Omental fat pad (tissue), 4 donors: Measurements from ENCODE around the gene PLET1. TPM values are rescaled to one million over a fixed set of nuclear protein-coding genes. Genes with fewer than 3 reads are reported as not detected.

Experiments
- ATAC-seq: fragments of 150-250 bp; one replicate; pipeline ENCODE4 v1.9.1; 2016; ENCODE audit warnings: mild to moderate bottlenecking, moderate library complexity; ENCODE audit not compliant: low FRiP score
- DNase-seq: peaks from one replicate; pipeline ENCODE4 v3.0.0-alpha.2; 2019; ENCODE audit warnings: low spot score
- total RNA-seq, 4 donors: library from RNA; depleted of rRNA; stranded (reverse); fragments of >200 nt; gene quantifications; one replicate each; pipeline ENCODE4 v1.1.0, GENCODE V29; 2016
- TF ChIP-seq, protein P1 (sequence below), 3 donors: fragments of 450-650 bp; IDR thresholded peaks; one replicate each; pipeline ENCODE4 v1.5.1; 2016 to 2017; ENCODE audit warnings: antibody characterized with exemption in 3 of 3, mild to moderate bottlenecking in 3 of 3, moderate library complexity in 2 of 3

PLET1 gene
- total RNA-seq, 4 donors from 2014 or later: not detected

DNA sequence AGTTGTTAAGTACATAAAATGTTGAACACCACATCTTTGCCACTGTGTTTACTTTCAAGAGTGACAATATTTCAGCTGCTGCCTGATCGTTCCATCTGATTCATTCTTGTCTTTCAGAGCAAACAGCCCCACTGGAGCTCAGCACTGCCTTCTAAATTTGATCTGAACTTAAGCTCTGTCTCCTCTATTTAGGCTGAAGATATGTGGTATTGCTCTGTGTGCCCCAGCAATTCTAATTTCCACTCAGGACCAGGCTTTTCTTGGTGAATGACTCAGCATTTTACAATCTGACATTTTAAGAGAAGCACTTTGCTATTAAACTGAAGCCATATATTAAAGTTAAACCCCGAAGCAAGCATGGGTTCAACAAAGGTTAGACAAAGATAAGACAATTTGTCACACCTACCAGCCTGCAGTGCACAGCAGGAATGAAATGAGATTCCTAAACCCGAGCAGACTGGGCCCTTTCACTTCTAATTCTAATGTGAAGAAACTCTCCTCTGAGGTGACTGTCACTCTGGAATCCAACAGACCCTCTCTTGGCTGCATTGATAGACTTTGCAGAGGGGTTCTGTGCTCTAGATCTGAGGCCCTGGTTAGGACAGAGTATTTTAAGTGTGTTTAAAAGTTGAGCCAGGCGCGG is 41.7 kb upstream of the PLET1 start:
- TF ChIP-seq, protein P1, sequence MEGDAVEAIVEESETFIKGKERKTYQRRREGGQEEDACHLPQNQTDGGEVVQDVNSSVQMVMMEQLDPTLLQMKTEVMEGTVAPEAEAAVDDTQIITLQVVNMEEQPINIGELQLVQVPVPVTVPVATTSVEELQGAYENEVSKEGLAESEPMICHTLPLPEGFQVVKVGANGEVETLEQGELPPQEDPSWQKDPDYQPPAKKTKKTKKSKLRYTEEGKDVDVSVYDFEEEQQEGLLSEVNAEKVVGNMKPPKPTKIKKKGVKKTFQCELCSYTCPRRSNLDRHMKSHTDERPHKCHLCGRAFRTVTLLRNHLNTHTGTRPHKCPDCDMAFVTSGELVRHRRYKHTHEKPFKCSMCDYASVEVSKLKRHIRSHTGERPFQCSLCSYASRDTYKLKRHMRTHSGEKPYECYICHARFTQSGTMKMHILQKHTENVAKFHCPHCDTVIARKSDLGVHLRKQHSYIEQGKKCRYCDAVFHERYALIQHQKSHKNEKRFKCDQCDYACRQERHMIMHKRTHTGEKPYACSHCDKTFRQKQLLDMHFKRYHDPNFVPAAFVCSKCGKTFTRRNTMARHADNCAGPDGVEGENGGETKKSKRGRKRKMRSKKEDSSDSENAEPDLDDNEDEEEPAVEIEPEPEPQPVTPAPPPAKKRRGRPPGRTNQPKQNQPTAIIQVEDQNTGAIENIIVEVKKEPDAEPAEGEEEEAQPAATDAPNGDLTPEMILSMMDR (IDR thresholded peaks at IDR 0.05): no peak
- ATAC-seq: no peak
- no peak for DNase-seq

DNA sequence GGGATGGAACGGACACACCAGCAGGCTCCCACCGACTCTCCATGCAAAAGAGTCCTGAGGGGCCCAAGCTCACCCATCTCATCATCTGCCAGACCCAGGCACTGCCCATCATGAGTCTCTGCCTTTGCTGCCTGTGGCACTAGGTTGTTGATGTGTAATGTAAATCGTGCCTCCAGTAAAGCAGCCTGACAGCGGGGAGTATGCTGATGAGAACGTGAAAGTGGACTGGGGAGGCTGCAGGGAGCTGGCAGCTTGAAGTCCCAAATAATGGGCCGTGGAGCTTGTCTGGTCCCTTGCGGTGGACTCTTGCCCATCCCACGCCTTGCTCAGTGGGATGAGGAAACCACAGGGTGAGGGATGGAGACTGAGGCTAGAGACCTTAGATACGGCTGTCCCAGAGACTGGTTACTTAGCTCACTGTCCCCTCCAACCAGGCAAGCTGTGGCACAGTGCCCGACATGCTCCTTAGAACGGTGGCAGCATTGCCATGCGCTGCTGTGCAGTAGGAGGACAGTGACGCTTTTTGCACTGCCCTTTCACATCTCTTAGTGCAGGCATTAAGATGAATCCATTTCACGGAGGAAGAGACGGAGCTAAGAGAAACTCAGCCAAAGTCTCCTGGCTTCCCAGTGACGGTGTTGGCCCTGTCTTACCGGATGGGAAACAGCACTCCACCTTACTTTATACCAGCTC is 39.6 kb upstream of the PLET1 start:
- no peak for ATAC-seq
- TF ChIP-seq, protein P1 (IDR thresholded peaks at IDR 0.05): no peak
- DNase-seq: no peak

DNA sequence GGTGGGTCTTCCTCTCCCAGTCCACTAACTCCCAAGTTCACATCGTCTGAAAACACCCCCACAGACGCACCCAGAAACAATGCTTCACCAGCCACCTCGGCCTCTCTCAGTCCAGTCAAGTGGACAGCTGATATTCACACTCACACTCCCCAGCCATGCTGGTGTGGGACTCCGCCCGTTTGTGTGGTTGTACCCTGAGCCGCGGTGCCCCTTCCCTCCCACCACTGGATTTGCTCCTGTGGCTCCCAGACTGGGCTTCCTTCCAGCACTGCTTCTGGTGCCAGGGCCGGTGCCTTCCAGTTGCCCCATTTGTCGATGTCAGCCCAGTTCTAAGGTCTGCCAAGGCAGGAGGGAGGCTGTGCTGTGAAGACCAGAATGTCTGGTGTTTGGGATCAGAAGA is 37.9 kb upstream of the PLET1 start:
- TF ChIP-seq, protein P1 (IDR thresholded peaks at IDR 0.05): no peak
- no peak for DNase-seq
- ATAC-seq: no peak

DNA sequence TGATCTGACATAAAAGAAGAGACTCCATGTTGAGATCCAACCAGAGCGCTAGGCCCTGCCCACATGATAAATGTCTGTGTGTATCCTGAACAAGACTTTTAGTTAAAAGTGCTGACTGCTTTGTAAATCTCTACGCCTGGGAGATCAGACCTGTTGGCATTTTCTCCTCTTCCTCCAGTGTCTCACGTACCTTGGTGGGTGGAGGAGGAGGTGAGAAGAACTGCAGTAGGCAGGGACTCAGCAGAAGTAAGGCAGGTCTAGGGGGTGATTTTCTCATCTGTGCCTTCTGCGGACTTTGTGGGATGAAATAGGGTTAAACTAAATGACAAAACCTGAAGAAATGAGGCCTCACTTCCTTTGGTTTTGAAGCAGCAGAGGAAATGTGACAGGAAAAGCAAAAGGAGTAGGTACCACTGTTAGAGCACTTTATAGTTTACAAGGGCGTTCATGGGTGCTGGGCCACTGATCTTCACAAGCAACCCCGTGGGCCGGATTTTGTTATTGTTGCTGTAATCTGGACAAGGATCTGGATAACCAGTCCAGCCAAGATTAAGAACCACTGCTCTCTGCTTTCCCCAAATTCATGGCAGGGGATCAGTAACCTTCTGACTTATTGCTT is 36.7 kb upstream of the PLET1 start:
- TF ChIP-seq, protein P1 (IDR thresholded peaks at IDR 0.05): no peak
- no peak for ATAC-seq
- DNase-seq: no peak

DNA sequence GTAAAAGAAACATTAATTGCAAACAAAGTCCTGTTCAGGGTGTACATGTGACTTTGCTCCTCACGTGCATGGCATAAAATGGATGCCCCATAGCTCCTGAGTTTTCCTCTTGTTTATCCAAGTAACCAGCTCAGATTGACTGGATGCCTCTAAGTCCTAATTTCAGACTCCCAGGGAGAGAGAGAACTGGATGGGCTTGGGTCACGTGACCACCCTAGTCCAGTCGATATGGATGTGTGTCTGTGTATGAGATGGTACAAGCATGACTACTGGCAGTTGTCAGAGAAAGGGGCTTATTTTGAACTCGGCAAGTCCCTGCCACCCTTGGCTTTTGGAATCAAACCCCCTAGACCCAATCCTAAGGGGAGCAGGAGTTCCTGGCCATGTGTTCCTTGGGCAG is 35.4 kb upstream of the PLET1 start:
- ATAC-seq (no peak), DNase-seq (no peak)
- TF ChIP-seq, protein P1 (IDR thresholded peaks at IDR 0.05): no peak

DNA sequence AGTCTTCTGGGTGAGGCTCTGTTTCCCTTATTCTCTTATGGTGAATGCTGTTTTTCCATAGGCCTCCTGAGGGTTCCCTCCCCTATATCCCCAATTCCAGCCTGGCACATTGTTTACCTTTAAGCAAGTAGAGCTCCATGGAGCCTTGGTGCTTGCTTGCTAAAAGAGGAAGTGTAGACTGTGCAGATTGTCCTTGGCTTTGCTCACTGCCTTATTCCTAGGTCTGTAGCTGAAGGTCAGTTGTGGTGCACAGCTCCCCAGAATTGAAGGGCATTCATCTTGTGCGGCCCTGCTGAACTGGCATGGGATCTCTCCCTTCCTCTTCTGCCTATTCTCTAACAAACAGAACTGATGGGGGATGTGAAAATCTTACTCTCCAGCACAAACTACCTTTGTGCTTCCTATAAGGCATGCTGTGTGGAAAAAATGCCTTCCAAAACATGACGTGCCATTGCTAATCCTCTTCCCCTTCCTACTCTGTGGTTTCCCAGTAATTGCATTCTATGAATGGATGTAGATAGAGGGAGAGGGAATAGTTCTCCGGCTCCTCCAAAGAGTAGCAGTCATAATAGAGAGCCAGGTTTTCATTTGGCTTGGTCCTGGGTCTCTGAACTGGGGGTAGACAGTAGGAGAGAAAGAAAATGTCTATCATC is 34.2 kb upstream of the PLET1 start:
- ATAC-seq (no peak), DNase-seq (no peak)
- TF ChIP-seq, protein P1 (IDR thresholded peaks at IDR 0.05): no peak
